GM18526 (cell line): ENCODE data around the gene VWA8.

Source experiments
- POLR2A ChIP-seq: IDR thresholded peaks from 3 replicates; pipeline ENCODE4 v1.6.1; 2011; ENCODE audit not compliant: insufficient read length; ENCODE audit errors: extremely low read depth

The VWA8 gene

DNA sequence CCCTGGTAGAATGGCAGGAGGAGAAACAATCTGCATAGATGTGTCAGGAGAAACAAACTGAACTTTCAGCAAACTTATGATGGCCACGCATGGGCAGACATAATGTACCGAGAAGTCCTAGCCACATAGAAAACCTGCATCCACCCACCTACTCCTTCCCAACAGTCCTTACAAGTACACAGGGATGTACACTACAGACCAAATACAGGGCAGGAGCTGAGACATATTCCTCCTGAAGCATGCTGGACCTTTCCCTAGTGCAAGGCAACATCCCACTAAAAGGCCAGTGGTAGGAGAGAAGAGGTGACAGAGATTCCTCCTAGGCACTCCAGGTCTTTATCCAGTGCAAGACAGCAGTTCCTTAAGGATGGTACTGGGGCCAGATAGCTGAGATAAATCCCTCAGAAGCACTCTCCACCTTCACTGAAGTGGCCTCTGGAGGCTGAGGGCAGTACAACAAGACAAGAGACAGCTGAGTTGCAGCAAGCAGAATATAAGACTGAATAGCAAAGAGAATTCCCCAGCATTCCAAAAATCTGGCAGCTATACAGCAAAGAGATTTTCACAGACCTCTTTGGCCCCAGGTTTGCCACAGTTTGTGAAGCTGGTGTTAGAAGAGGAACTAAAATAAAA lies 18.3 kb downstream of the VWA8 start:
- TF ChIP-seq POLR2A, result no peak

DNA sequence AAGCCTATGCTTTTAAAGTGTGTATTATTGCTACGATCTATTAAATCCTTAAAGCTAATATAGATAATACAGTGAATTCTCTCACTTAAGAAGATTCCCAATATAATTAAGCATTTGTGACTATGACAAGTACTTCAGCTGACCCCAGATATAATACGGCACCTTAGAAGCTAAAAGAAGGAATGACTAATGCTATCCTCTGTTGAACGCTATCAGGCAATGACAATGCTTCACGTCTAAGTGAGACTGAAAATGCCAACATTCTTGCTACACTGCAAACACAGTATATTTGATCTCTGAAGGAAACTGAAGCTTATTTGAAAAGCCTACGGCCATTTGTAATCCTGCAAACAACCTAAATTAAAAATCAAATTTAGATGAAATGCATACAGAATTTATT lies 19.7 kb downstream of the VWA8 start:
- TF ChIP-seq POLR2A, result no peak

DNA sequence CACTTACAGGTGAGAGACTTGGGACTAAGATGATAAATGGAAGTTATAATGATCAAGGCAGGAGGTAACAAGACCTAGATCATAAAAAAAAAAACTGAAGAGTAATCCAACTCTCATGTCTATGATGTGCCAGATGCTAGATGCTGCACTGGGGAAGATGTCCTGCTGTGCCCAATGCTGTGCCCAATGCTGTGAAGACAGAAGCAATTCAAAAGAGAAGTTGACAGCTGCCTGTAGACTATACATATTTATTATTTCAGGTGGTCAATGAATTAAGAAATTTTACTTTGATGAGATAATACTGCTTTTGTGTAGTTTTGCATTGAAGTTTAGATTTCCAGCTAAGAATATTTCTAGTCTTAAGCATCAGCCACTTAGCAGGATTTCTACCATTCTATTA lies 21.5 kb downstream of the VWA8 start:
- TF ChIP-seq POLR2A, result no peak

DNA sequence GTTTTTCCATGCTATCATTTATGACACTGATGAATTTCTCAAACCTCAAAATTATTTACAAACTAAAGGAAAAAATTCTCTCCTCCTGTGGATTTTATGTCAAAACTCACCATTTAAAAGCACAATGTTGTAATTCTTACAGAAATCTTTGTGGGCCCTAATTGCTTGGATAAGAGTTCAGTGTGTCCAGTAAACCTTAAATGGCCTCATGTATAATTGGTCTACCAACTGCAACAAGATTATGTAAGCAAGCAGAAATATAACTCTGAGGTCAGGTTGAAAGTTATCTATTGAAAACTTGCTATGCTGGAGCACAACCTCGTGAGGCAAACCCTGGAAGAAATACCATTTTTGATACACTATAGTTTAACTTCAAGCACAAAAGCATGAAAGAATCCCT lies 22.0 kb downstream of the VWA8 start:
- TF ChIP-seq POLR2A, result no peak

DNA sequence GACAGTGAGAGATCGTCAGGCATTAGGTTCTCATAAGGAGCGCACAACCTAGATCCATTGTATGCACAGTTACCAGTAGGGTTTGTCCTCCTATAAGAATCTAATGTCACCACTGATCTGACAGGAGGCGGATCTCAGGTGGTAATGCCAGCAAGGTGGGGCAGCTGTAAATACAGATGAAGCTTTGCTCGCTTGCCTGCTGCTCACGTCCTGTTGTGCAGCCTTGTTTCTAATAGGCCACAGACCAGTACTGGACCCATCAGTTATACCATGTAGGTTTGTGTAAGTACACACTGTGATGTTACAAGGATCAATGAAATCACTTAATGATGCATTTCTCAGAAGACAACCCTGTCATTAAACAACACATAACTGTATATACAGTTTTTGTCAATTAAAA lies 23.5 kb downstream of the VWA8 start:
- TF ChIP-seq POLR2A, result no peak

DNA sequence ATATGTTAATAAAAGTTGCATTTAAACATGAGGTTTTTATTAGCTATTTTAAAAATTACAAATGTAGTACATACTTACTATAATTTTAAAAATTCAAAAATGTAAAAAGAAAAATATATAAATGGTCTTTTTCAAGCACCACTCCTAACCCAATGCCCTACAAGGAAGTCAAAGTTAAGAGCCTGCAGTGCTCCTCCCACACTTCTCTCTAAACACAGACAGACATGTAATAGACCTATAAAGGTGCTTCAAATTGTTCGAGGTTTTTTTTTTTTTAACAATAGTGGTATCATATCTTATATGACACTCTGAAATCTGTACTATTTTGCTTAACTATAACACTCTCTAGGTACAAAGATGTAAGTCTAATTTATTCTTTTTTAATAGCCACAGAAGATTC lies 25.4 kb downstream of the VWA8 start:
- no peak for TF ChIP-seq POLR2A

DNA sequence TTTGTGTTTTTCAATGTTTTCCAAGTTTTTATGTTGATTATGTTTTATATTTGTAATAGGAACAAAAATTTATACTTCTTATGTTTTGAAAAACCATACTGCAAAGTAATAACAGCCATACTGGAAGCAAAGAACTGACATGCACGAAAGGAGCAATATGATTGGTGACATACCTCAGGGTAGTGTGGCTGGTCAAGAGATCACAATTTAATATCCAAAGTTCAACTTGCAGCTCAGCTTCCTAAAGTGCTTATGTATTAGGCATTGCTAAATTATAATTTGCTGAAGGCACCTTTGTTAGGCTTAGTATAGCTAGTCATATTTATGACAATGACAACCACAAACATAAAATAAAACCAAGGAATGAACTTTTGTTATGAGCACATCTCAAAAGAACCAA lies 25.9 kb downstream of the VWA8 start:
- no peak for TF ChIP-seq POLR2A

DNA sequence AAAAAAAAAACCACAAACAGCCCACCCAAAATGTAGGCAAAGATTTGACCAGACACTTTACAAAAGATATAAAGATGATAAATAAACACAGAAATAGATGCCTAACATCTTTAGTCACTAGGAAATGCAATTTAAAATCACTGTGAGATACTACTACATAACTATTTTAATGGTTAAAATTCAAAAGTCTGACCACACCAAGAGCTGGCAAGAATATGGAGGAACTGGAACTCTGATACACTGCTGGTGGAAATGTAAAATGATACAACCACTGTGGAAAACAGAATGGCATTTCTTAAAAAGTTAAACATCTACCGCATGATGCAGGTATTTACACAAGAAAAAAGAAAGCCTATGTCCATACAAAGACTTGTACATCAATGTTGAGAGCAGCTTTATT lies 26.8 kb downstream of the VWA8 start:
- TF ChIP-seq POLR2A, result no peak

DNA sequence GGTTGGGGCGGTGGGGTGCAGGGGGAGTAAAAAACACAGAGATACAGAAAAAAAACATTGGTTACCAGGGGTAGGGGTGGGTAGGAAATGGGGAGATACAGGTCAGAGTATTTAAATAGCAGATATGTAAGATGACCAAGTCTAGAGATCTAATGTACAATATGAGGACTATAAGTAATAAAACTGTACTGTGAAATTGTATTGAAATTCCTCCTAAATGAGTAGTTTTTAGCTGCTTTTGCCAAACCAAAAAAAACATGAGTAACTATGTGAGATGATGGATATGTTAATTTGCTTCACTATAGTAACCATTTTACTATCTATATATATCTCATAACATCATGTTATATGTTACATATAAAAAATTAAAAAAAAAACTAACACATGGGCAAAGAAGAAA lies 29.6 kb downstream of the VWA8 start:
- TF ChIP-seq POLR2A, result no peak

DNA sequence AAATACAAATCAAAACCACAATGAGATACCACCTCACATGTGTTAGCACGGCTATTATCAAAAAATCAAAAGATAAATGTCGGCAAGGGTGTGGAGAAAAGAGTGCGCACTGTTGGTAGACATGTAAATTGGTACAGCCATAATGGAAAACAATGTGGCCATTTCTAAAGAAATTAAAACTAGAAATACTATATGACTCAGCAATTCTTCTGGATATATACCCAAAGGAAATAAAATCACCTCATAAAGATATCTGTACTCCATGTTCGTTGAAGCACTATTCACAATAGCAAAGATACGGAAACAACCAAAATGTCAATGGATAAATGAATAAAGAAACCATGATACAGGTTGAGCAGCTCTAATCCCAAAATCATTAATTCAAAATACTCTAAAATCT lies 30.8 kb downstream of the VWA8 start:
- no peak for TF ChIP-seq POLR2A

DNA sequence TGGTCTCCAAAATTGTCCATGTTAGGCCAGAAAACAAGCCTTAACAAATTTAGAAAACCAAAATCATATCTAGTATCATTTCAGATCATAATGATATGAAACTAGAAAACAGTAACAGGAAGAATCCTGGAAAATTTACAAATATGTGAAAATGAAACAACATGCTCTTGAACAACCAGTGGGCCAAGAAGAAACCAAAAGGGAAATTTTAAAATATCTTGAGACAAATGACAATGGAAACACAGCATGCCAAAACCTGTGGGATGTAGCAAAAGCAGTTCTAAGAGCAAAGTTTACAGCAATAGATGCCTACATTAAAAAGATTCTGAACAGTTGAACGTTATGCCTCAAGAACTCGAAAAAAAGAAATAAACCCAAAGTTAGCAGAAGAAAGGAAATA lies 32.6 kb downstream of the VWA8 start:
- no peak for TF ChIP-seq POLR2A

DNA sequence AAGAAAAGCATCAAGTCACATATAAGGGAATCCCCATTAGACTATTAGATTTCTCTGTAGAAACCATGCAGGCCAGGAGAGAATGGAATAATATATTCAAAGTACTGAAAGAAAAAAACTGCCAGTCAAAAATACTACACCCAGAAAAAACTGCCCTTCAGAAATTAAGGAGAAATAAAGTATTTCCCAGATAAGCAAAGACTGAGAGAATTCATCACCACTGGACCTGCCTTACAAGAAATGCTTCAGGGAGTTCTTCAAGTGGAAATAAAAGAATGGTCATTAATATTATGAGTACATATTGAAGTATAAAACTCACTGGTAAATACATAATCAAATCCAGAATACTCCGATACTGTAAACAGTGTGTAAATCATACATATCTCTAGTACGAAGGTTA lies 35.9 kb downstream of the VWA8 start:
- no peak for TF ChIP-seq POLR2A

DNA sequence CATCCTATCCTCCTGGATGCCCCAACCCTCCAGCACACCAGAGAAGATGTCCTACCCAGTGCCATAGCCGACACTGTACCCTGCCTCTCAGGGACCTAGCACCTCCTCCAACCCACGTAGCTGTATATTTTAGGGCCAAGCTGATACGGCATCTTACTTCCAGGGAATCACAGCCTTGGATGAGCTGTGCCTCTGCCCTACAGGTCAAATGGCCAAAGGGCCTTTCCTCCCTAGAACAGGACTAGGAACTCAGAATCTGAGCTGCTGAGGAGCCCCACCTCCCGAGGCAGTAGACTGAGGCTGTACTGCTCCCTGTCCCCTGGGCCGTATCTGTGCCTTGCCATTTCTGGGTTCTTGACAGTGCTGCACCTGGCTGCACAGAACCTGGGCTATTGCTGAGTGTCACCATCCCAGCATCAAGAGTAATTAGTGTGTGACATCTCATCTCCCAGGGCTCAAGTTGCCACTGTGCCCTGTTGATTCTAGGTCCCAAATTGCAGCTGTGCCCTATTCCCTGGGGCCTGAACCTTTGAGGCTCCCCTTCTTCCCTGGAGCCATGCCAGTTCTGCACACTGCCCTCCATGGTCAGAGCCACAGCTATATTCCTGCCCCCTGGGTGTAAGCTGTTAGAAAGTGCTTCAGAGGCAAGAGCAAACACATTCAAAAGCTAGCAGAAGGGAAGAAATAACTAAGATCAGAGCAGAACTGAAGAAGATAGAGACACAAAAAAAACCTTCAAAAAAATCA lies 41.0 kb downstream of the VWA8 start:
- no peak for TF ChIP-seq POLR2A

DNA sequence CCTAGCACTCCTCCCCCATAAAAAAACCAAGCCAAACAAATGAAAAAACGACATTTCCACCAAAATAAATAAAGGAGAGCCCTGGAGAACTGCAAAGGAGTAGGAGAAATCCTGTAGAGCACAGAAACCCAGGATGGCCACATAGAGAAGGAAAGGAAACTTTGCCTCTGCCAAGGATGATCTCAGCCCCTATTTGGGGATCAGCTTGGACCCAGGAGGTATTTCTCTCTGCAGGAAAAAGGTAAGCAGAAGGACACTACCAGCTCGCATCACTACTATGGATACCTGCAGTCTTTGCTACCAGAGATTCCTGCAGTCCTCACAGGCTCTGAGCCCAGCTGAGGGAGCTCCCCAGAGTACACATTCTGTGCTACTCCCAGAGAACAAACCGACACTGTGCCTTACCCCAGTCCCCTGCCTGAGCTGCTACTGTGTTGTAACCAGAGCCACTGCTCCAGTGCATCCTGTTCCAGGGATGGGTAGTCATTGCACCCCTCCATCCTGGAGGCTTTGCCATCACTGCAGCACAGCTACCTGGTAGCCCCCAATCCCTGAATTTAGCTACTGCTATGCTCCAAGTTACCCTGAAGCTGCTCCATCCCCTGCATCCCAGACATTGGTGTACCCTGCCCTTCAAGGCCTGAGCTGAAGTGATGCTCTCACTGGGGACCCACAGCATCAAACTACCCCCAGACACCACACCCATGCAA lies 41.7 kb downstream of the VWA8 start:
- no peak for TF ChIP-seq POLR2A

DNA sequence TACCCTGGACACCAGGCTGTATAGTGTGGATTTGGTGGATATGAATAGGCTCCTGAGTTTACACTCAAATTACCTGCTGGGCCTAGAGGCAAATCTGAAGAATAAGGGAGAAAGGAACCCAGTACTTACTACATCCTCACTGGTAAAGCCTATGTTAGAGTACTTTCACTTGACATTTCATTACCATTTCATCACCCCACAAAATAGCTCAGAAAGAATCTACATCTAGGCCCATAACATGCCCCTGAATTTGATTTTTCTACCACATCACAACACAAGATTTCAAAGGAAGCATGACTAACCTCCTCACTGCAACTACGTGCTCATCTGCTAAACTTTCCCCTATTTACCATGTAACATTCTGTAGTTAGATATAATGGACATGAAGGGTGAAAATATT lies 43.3 kb downstream of the VWA8 start:
- TF ChIP-seq POLR2A, result no peak

DNA sequence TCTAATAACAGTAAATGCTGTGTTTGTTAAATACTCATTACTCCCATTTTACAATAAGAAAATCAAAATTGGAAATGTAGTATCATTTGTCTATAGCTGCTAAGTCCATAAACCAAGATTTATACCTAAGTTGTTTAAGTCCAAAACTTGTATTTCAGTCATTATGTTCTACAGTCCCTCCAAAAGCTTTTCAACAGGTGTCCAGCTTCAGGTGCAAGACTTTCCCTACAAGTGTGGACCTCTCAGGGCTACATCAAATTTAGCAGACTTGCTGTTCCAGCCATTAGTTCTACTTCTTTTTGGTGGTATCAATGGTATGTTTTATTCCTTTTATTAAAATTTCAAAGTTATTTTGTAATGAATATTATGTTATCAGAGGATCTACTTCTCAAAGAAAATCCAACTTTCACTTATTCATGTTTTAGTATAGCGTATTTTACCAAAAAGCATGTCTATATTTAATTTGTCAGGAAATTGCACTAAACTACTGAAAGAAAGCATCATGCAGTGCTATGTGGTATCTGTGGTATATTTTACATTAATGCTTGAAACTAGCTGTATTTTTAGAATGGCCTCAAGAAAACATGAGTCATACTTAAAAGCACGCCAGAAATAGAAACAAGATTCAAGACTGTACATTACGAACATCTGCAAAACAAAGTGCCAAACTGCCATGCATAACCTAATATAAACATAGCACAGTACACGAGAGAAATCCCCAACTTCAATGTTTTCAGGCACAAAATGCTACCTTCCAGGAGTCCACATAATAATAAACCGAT lies 44.5 kb downstream of the VWA8 start:
- TF ChIP-seq POLR2A, result no peak
